Liver (tissue), 9 donors: ENCODE measurements around the gene PFDN2. TPM values are rescaled to one million over a fixed set of nuclear protein-coding genes. Genes with fewer than 3 reads are reported as not detected.

Experiments
- DNase-seq: peaks from one replicate; pipeline ENCODE4 v3.0.0-alpha.2; 2017; ENCODE audit warnings: low spot score
- H3K27ac ChIP-seq, 2 donors: one replicate each; pipeline ENCODE4 v1.7.0; 2013; ENCODE audit warnings: inconsistent platforms in 2 of 2, low read length in 2 of 2, control low read depth in 1 of 2, low read depth in 1 of 2, mild to moderate bottlenecking in 1 of 2
- H3K27me3 ChIP-seq, 4 donors: one replicate each; pipeline versions ENCODE4 v1.6.1 to v1.7.0; 2013; ENCODE audit warnings: low read length in 3 of 4, inconsistent platforms in 1 of 4, mild to moderate bottlenecking in 1 of 4, moderate library complexity in 1 of 4; ENCODE audit not compliant: control insufficient read depth in 4 of 4, insufficient read depth in 4 of 4
- H3K36me3 ChIP-seq, 4 donors: one replicate each; pipeline versions ENCODE4 v1.6.1 to v1.7.0; 2013; ENCODE audit warnings: low read length in 3 of 4, mild to moderate bottlenecking in 3 of 4, low read depth in 1 of 4, moderate library complexity in 1 of 4; ENCODE audit not compliant: control insufficient read depth in 4 of 4, insufficient read depth in 3 of 4
- H3K4me1 ChIP-seq, 4 donors: one replicate each; pipeline versions ENCODE4 v1.6.1 to v1.7.0; 2013; ENCODE audit warnings: low read length in 3 of 4, mild to moderate bottlenecking in 3 of 4, moderate library complexity in 1 of 4; ENCODE audit not compliant: control insufficient read depth in 4 of 4, insufficient read depth in 4 of 4
- H3K4me3 ChIP-seq, 3 donors: one replicate each; pipeline versions ENCODE4 v1.6.1 to v1.7.0; 2013; ENCODE audit warnings: low read length in 3 of 3, control low read depth in 1 of 3, low read depth in 1 of 3, mild to moderate bottlenecking in 1 of 3
- H3K9ac ChIP-seq, 2 donors: one replicate each; pipeline ENCODE4 v1.7.0; 2013; ENCODE audit warnings: low read length in 2 of 2, mild to moderate bottlenecking in 2 of 2, moderate library complexity in 2 of 2, control low read depth in 1 of 2, low read depth in 1 of 2
- H3K9me3 ChIP-seq, 4 donors: one replicate each; pipeline versions ENCODE4 v1.6.1 to v1.7.0; 2013; ENCODE audit warnings: low read length in 3 of 4; ENCODE audit not compliant: control insufficient read depth in 4 of 4
- ATF3 ChIP-seq: IDR thresholded peaks from 2 replicates; pipeline ENCODE4 v1.6.1; 2016; ENCODE audit warnings: antibody characterized with exemption
- EGR1 ChIP-seq, 2 donors: IDR thresholded peaks; 2 replicates each; pipeline ENCODE4 v1.6.1; 2016 to 2018; ENCODE audit warnings: antibody characterized with exemption in 2 of 2, low read depth in 2 of 2
- FOXA1 ChIP-seq: IDR thresholded peaks from 2 replicates; pipeline ENCODE4 v1.6.1; 2016; ENCODE audit warnings: antibody characterized with exemption
- FOXA2 ChIP-seq: IDR thresholded peaks from 2 replicates; pipeline ENCODE4 v1.6.1; 2016; ENCODE audit warnings: antibody characterized with exemption
- HNF4G ChIP-seq: IDR thresholded peaks from 2 replicates; pipeline ENCODE4 v1.6.1; 2016; ENCODE audit warnings: antibody characterized with exemption
- JUND ChIP-seq, 2 donors: IDR thresholded peaks; 2 replicates each; pipeline ENCODE4 v1.6.1; 2016; ENCODE audit warnings: antibody characterized with exemption in 2 of 2
- MAX ChIP-seq: IDR thresholded peaks from 2 replicates; pipeline ENCODE4 v1.6.1; 2016; ENCODE audit warnings: antibody characterized with exemption
- NR2F2 ChIP-seq: IDR thresholded peaks from 2 replicates; pipeline ENCODE4 v1.6.1; 2016; ENCODE audit warnings: antibody characterized with exemption
- RAD21 ChIP-seq, 2 donors: IDR thresholded peaks; 2 replicates each; pipeline ENCODE4 v1.6.1; 2016; ENCODE audit warnings: antibody characterized with exemption in 2 of 2, mild to moderate bottlenecking in 2 of 2
- REST ChIP-seq: IDR thresholded peaks from 2 replicates; pipeline ENCODE4 v1.6.1; 2016; ENCODE audit warnings: antibody characterized with exemption, mild to moderate bottlenecking
- SP1 ChIP-seq: IDR thresholded peaks from 2 replicates; pipeline ENCODE4 v1.6.1; 2018; ENCODE audit warnings: antibody characterized with exemption, mild to moderate bottlenecking
- YY1 ChIP-seq: IDR thresholded peaks from 2 replicates; pipeline ENCODE4 v1.6.1; 2016; ENCODE audit warnings: antibody characterized with exemption, mild to moderate bottlenecking
- WGBS: extraction: QIAGEN DNeasy Blood & Tissue Kit; methylation state at CpG from one replicate; pipeline ENCODE4 v1.1.7; 2013; 5-methylcytosine and 5-hydroxymethylcytosine counted together
- polyA plus RNA-seq, 2 donors: library from polyadenylated mRNA; stranded (reverse) in 1 of 2; unstranded in 1 of 2; fragments of 200-250 nt in 1 of 2; fragments of >200 nt in 1 of 2; fragmentation: Nextera tagmentation in 1 of 2; extraction: Ambion mirVana in 1 of 2; gene quantifications; one replicate each; pipeline versions ENCODE4 v1.2.1 to v1.2.3, GENCODE V29; 2013 to 2015
- total RNA-seq, 2 donors: library from RNA; depleted of rRNA; stranded (reverse); fragments of >200 nt; gene quantifications; one replicate each; pipeline ENCODE4 v1.2.3, GENCODE V29; 2014
- donor health status: healthy.
- donor health status: healthy.
- donor health status: healthy.
- donor health status: healthy.
- donor health status: healthy.

Gene PFDN2
- total and polyA plus RNA-seq, 4 donors, result 12.4 to 61.9 (median 34.0) TPM

- H3K27ac ChIP-seq, result no peak overlapping the region
- 96% methylated on average over 10 of the region's 10 CpGs for WGBS
Observed at GRCh38 chr1:161162806-161163205, 45.0 kb upstream of the PFDN2 start.

GRCh38 chr1:161162052-161162451 lies 44.2 kb upstream of the PFDN2 start:
- no peaks in the 10 kb centered on the region for H3K27me3 ChIP-seq
- no peaks in the 10 kb centered on the region for H3K9me3 ChIP-seq
- DNase-seq, result no peak
- peaks cover 15 to 50% (median 32%) of the 10 kb centered on the region in 4 donors for H3K4me1 ChIP-seq
- H3K4me3 ChIP-seq, result no peak overlapping the region
- no peak for TF ChIP-seq JUND (IDR thresholded peaks at IDR 0.05)
- TF ChIP-seq NR2F2, result no peak
- no peak for TF ChIP-seq MAX
- no peak for TF ChIP-seq ATF3
- WGBS, result 80% methylated on average over 7 of the region's 7 CpGs
- no peak overlapping the region for H3K27ac ChIP-seq
- H3K9ac ChIP-seq, result no peak overlapping the region
- H3K36me3 ChIP-seq, result peaks cover 0 to 25% (median 9%) of the 10 kb centered on the region in 4 donors

More at GRCh38 chr1:161162806-161163205, 45.0 kb upstream of the PFDN2 start:
- peaks cover 17 to 54% (median 36%) of the 10 kb centered on the region in 4 donors for H3K4me1 ChIP-seq
- no peak overlapping the region for H3K4me3 ChIP-seq
- H3K9me3 ChIP-seq, result no peaks in the 10 kb centered on the region
- H3K9ac ChIP-seq, result no peak overlapping the region
- TF ChIP-seq JUND (IDR thresholded peaks at IDR 0.05), result no peak
- no peak for TF ChIP-seq FOXA2
- no peak for TF ChIP-seq FOXA1
- TF ChIP-seq REST, result no peak
- TF ChIP-seq YY1, result no peak
- TF ChIP-seq EGR1 (IDR thresholded peaks at IDR 0.05; ENCODE audit: low read depth in 2 of 2), result no peak
- TF ChIP-seq SP1, result no peak
- no peaks in the 10 kb centered on the region for H3K27me3 ChIP-seq
- DNase-seq, result peak; percentile 30
- H3K36me3 ChIP-seq, result peaks cover 0 to 21% (median 6%) of the 10 kb centered on the region in 4 donors

- H3K9me3 ChIP-seq, result no peaks in the 10 kb centered on the region
- TF ChIP-seq YY1 (no peak), EGR1 (IDR thresholded peaks at IDR 0.05; ENCODE audit: low read depth in 2 of 2) (no peak), MAX (no peak), HNF4G (no peak), JUND (IDR thresholded peaks at IDR 0.05) (no peak), RAD21 (IDR thresholded peaks at IDR 0.05) (no peak)
- no peak overlapping the region for H3K4me3 ChIP-seq
- no peak overlapping the region for H3K27ac ChIP-seq
- 91% methylated on average over 5 of the region's 5 CpGs for WGBS
- H3K9ac ChIP-seq, result no peak overlapping the region
- no peaks in the 10 kb centered on the region for H3K27me3 ChIP-seq
- H3K4me1 ChIP-seq, result peaks cover 13 to 46% (median 28%) of the 10 kb centered on the region in 4 donors
- peaks cover 0 to 25% (median 9%) of the 10 kb centered on the region in 4 donors for H3K36me3 ChIP-seq
- no peak for DNase-seq
Observed at GRCh38 chr1:161161652-161162051, 43.8 kb upstream of the PFDN2 start.
